ENCODE measurements around the gene ZNF225. TPM values are rescaled to one million over a fixed set of nuclear protein-coding genes. Genes with fewer than 3 reads are reported as not detected.
"Not testable (repeated sequence)": the region's sequence is repeated elsewhere in the genome, so short reads cannot be mapped to it uniquely, and the experiment has no call there.

The ZNF225 gene
- total RNA-seq, 4 donors from 2014 or later = 4.0 to 8.3 (median 6.3) TPM

DNA sequence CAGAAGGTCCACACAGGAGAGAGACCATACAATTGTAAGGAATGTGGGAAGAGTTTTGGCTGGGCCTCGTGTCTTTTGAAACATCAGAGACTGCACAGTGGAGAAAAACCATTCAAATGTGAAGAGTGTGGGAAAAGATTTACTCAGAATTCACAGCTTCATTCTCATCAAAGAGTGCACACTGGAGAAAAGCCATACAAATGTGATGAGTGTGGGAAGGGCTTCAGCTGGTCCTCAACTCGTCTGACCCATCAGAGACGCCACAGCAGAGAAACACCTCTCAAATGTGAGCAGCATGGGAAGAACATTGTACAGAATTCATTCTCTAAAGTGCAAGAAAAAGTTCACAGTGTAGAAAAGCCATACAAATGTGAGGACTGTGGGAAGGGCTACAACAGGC is 5.4 kb upstream of the ZNF225 start:
- intact Hi-C loops (cut with DNase I) = no loop called here
- peaks cover 10 to 11% of the 10 kb centered on the region in 2 donors for H3K4me1 ChIP-seq
- DNase-seq = no peak
- H3K36me3 ChIP-seq = peaks cover 23 to 32% of the 10 kb centered on the region in 2 donors
- H3K27me3 ChIP-seq = no peaks in the 10 kb centered on the region
- H3K4me3 ChIP-seq (replicated peaks in 1 of 3) = no peak overlapping the region
- H3K9me3 ChIP-seq = no peaks in the 10 kb centered on the region
- WGBS, 2 donors = 93 to 95% methylated on average over 3 of the region's 3 CpGs
- TF ChIP-seq, protein P1, sequence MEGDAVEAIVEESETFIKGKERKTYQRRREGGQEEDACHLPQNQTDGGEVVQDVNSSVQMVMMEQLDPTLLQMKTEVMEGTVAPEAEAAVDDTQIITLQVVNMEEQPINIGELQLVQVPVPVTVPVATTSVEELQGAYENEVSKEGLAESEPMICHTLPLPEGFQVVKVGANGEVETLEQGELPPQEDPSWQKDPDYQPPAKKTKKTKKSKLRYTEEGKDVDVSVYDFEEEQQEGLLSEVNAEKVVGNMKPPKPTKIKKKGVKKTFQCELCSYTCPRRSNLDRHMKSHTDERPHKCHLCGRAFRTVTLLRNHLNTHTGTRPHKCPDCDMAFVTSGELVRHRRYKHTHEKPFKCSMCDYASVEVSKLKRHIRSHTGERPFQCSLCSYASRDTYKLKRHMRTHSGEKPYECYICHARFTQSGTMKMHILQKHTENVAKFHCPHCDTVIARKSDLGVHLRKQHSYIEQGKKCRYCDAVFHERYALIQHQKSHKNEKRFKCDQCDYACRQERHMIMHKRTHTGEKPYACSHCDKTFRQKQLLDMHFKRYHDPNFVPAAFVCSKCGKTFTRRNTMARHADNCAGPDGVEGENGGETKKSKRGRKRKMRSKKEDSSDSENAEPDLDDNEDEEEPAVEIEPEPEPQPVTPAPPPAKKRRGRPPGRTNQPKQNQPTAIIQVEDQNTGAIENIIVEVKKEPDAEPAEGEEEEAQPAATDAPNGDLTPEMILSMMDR (IDR thresholded peaks at IDR 0.05) = no peak
- TF ChIP-seq POLR2A (IDR thresholded peaks at IDR 0.05) = no peak
- H3K27ac ChIP-seq = no peak overlapping the region

DNA sequence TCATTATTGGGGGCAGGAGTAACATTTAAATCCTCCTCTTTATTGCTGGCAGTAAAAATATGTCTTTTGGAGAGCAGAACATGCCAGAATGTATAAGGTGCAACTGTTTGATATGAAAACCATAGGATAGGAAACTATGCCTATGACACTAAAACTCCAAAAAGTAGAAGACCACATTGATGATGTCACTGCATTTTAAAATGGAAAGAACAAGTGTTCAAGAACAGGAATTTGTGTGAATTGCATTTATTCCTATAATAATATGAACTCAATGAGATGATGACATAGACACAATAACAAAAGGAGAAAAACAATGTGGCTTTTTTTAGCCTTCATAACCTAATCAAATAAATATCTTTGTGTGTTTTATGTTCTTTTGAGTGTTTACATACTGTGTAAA is 3.7 kb upstream of the ZNF225 start:
- Histone ChIP-seq H3K36me3 (peaks cover 13 to 20% of the 10 kb centered on the region in 2 donors), H3K9me3 (no peaks in the 10 kb centered on the region), H3K27ac (no peak overlapping the region), H3K4me3 (replicated peaks in 1 of 3) (no peak overlapping the region), H3K27me3 (no peaks in the 10 kb centered on the region), H3K4me1 (peaks cover 13 to 17% of the 10 kb centered on the region in 2 donors)
- no peak for TF ChIP-seq POLR2A (IDR thresholded peaks at IDR 0.05)
- TF ChIP-seq, protein P1 (IDR thresholded peaks at IDR 0.05) = no peak
- DNase-seq = no peak
- intact Hi-C loops (cut with DNase I) = no loop called here

DNA sequence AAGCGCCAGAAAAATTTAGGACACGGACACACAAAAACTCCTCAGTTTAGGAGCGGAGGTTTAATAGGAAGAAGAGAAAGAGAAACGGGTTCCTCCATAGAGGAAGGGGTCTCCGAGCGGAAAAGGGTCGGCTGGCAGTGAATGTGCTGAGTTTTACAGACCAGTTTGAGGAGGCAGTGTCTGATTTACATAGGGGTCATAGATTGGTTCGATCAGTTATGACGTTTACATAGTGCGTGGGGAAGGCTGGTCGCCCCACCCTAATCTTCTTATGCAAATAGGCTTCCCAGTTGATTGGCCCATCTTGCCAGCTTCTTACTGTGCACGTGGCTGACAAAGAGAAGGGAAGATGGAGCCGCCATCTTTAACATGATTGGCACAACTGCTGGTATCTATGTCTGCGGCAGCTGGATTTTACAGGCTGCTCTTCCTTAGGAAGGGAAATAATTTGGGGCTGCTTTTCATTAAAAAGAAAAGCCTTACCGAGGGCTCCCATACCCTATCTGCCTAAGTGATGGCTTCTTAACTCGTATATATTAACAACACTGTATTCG is 1.2 kb upstream of the ZNF225 start:
- TF ChIP-seq, protein P1 (IDR thresholded peaks at IDR 0.05) = no peak
- TF ChIP-seq POLR2A (IDR thresholded peaks at IDR 0.05) = no peak
- Histone ChIP-seq H3K4me3 (replicated peaks in 1 of 3) (peak overlapping the region in 1 of 3 donors; percentile 55), H3K9me3 (no peaks in the 10 kb centered on the region), H3K27ac (no peak overlapping the region), H3K4me1 (peaks cover 13 to 18% of the 10 kb centered on the region in 2 donors), H3K36me3 (peaks cover 4 to 7% of the 10 kb centered on the region in 2 donors), H3K27me3 (no peaks in the 10 kb centered on the region)
- 17 to 18% methylated on average over 17 of the region's 17 CpGs for WGBS, 2 donors
- intact Hi-C loops (cut with DNase I) = loop anchor here (10.0 kb wide), 1 partner anchor 53 kb away; the partner anchor contains the start of gene ZNF226
- DNase-seq = peak; percentile 1 to 12

DNA sequence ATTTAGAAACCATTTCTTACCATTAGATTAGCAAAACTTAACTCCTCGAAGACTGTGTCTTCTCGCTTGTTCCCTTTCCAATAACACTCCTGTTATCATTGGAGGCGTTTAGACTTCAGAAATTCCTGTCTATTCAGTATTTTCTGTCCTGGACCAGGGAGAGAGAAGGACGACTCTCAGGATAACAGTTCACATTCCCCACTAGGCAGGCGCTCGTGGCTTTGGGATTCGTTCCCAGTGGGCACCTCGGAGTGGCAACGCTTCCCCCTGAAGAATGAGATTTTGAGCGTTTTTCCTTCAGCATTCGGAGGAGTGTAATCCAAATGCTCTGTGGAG is 429 bp upstream of the ZNF225 start:
- Histone ChIP-seq H3K9me3 (no peaks in the 10 kb centered on the region), H3K36me3 (peaks cover 0 to 7% of the 10 kb centered on the region in 2 donors), H3K4me1 (peaks cover 13 to 18% of the 10 kb centered on the region in 2 donors), H3K27ac (peak overlapping the region in 2 of 3 donors; percentile 8 to 34), H3K4me3 (replicated peaks in 1 of 3) (peak overlapping the region; percentile 27 to 55 (median 50)), H3K27me3 (no peaks in the 10 kb centered on the region)
- TF ChIP-seq, protein P1 (IDR thresholded peaks at IDR 0.05) = no peak
- no peak for TF ChIP-seq POLR2A (IDR thresholded peaks at IDR 0.05)
- no peak for DNase-seq
- 0 to 4% methylated on average over 11 of the region's 11 CpGs for WGBS, 2 donors
- intact Hi-C loops (cut with DNase I) = loop anchor here (10.0 kb wide), 1 partner anchor 52 kb away; the partner anchor contains the start of gene ZNF226

DNA sequence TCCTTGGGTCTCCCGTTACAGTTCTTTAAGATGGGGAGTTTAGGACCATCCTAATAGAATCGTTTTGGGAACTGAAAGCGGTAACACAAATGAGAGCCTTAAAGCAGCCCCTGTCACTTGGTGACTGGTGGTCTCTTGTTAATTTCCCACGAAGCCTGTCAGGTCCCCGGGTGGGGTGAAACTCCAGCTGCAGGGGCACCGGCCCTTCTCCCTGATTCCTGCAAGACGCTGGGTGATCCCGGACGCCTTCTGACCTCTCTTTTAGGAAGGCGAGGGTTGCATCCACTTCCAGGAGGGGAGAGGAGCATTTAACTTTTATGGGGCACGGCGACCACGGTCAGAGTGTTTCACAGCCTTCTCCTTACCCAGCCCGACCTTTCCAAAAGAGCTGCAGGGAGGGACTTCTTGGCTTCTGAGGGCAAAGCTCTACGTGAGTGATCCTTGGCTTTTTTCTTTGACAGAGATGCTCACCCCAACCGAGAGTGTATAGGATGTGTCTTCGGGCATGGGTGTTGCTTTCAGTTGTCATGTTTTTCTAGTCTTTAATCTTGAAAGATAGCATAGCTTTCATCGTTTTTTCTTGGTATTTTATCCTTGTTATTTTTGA is 688 bp downstream of the ZNF225 start:
- Histone ChIP-seq H3K36me3 (peaks cover 9 to 18% of the 10 kb centered on the region in 2 donors), H3K27me3 (no peaks in the 10 kb centered on the region), H3K27ac (peak overlapping the region in 2 of 3 donors; percentile 25 to 54), H3K4me3 (replicated peaks in 1 of 3) (peak overlapping the region; percentile 36 to 55 (median 50)), H3K4me1 (peaks cover 13 to 18% of the 10 kb centered on the region in 2 donors), H3K9me3 (no peaks in the 10 kb centered on the region)
- peak; percentile 1 to 11 for DNase-seq
- 5 to 7% methylated on average over 16 to 18 of the region's 18 CpGs for WGBS, 2 donors
- TF ChIP-seq POLR2A (IDR thresholded peaks at IDR 0.05) = no peak
- TF ChIP-seq, protein P1 (IDR thresholded peaks at IDR 0.05) = no peak
- intact Hi-C loops (cut with DNase I) = loop anchor here (10.0 kb wide), 1 partner anchor 51 kb away; the partner anchor contains the start of gene ZNF226

DNA sequence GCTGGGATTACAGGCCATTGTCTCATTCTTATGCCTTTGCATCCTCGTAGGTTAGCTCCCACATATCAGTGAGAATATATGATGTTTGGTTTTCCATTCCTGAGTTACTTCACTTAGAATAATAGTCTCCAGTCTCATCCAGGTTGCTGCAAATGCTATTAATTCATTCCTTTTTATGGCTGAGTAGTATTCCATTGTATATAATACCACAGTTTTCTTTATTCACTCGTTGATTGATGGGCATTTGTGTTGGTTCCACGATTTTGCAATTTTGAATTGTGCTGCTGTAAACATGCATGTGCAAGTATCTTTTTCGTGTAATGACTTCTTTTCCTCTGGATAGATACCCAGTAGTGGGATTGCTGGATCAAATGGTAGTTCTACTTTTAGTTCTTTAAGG is 8.0 kb downstream of the ZNF225 start:
- H3K27ac ChIP-seq; H3K4me3 ChIP-seq (replicated peaks in 1 of 3); DNase-seq; H3K4me1 ChIP-seq; H3K9me3 ChIP-seq; intact Hi-C loops (cut with DNase I); H3K27me3 ChIP-seq: not testable (repeated sequence)
- peaks cover 39 to 57% of the 10 kb centered on the region in 2 donors for H3K36me3 ChIP-seq
- 94 to 97% methylated on average over 4 of the region's 4 CpGs for WGBS, 2 donors
